Neural progenitor cell (in vitro differentiated cells): ENCODE measurements around the gene KLF4. TPM values are rescaled to one million over a fixed set of nuclear protein-coding genes. Genes with fewer than 3 reads are reported as not detected.

Experiments used
- DNase-seq: peaks from one replicate; pipeline ENCODE4 v3.0.0-alpha.2; 2016; ENCODE audit warnings: low spot score
- H2AFZ ChIP-seq: fragments of 200-600 bp; sonication (generic); replicated peaks from 2 replicates; pipeline ENCODE4 v1.6.1; 2016; ENCODE audit warnings: antibody characterized with exemption
- H3F3A ChIP-seq: fragments of 200-600 bp; sonication (generic); 2 replicates; pipeline ENCODE4 v1.6.1; 2016; ENCODE audit warnings: antibody characterized with exemption, low read depth
- H3K27ac ChIP-seq: fragments of 200-600 bp; sonication (generic); 2 replicates; pipeline ENCODE4 v1.5.1; 2016; ENCODE audit warnings: mild to moderate bottlenecking
- H3K27me3 ChIP-seq: fragments of 200-600 bp; sonication (generic); 2 replicates; pipeline ENCODE4 v1.6.1; 2016; ENCODE audit warnings: mild to moderate bottlenecking, moderate library complexity
- H3K36me3 ChIP-seq: fragments of 200-600 bp; sonication (generic); 2 replicates; pipeline ENCODE4 v1.5.1; 2016
- H3K4me1 ChIP-seq: fragments of 200-600 bp; sonication (generic); 2 replicates; pipeline ENCODE4 v1.6.1; 2016; ENCODE audit warnings: mixed run types
- H3K4me2 ChIP-seq: fragments of 200-600 bp; sonication (generic); 2 replicates; pipeline ENCODE4 v1.6.1; 2016
- H3K4me3 ChIP-seq: fragments of 200-600 bp; sonication (generic); 2 replicates; pipeline ENCODE4 v1.5.1; 2016
- H3K79me2 ChIP-seq: fragments of 200-600 bp; sonication (generic); 2 replicates; pipeline ENCODE4 v1.6.1; 2016; ENCODE audit warnings: low read depth
- H3K9ac ChIP-seq: fragments of 200-600 bp; sonication (generic); 2 replicates; pipeline ENCODE4 v1.6.1; 2016
- H3K9me3 ChIP-seq: fragments of 200-600 bp; sonication (generic); 2 replicates; pipeline ENCODE4 v1.5.1; 2016; ENCODE audit warnings: low read depth
- H4K20me1 ChIP-seq: fragments of 200-600 bp; sonication (generic); 2 replicates; pipeline ENCODE4 v1.6.1; 2016; ENCODE audit warnings: low read depth
- H3K27ac Mint-ChIP-seq: 3 replicates; pipeline ENCODE4 v1.8.0; 2021; ENCODE audit warnings: mixed read lengths
- H3K27me3 Mint-ChIP-seq: 2 replicates; pipeline ENCODE4 v1.8.0; 2022; ENCODE audit warnings: low read depth, mild to moderate bottlenecking, inconsistent platforms, moderate library complexity, mixed read lengths; ENCODE audit not compliant: insufficient read depth
- H3K36me3 Mint-ChIP-seq: 3 replicates; pipeline ENCODE4 v1.8.0; 2021; ENCODE audit warnings: mixed read lengths
- H3K4me1 Mint-ChIP-seq: 3 replicates; pipeline ENCODE4 v1.8.0; 2021; ENCODE audit warnings: mixed read lengths
- H3K4me3 Mint-ChIP-seq: 3 replicates; pipeline ENCODE4 v1.8.0; 2021; ENCODE audit warnings: mild to moderate bottlenecking, moderate library complexity, mixed read lengths
- H3K9me3 Mint-ChIP-seq: 3 replicates; pipeline ENCODE4 v1.8.0; 2020; ENCODE audit warnings: mixed read lengths
- EZH2 ChIP-seq: fragments of 200-600 bp; sonication (generic); IDR thresholded peaks from 2 replicates; pipeline ENCODE4 v1.6.1; 2017; ENCODE audit warnings: antibody characterized with exemption, mild to moderate bottlenecking, moderate library complexity
- EZH2phosphoT487 ChIP-seq: fragments of 200-600 bp; sonication (generic); IDR thresholded peaks from 2 replicates; pipeline ENCODE4 v1.6.1; 2017; ENCODE audit warnings: antibody characterized with exemption
- total RNA-seq: library from RNA; depleted of rRNA; stranded (reverse); fragments of >200 nt; gene quantifications from 2 replicates; pipeline ENCODE4 v1.2.3, GENCODE V29; 2015; ENCODE audit warnings: low replicate concordance
- TF ChIP-seq, protein P1 (sequence below): fragments of 200-600 bp; sonication (generic); IDR thresholded peaks from 2 replicates; pipeline ENCODE4 v1.5.1; 2017; ENCODE audit warnings: antibody characterized with exemption, mild to moderate bottlenecking

Gene KLF4
- total RNA-seq, 1 donor from 2014 or later = 0.51 TPM

DNA sequence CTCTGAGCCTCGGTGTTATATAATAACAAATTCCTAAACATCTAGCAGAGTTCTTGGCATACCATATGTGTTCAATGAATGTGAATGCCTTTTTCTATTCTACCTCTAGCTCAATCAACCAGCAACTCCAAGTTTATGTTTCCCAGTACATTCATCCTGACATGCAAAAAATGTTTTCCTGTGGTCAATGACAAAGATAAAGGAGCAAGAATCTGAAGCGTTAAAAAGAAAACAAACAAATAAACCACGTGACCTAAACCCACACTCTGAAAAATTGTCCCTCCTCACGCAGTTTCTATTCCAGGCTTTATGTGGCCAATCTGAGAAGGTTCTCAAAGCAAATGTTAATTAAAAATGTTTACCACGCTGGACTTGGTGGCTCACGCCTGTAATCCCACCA lies 18.0 kb downstream of the KLF4 start:
- DNase-seq = no peak
- no peak overlapping the region for H3K27ac Mint-ChIP-seq
- Histone ChIP-seq H3K36me3 (no peaks in the 10 kb centered on the region), H2AFZ (no peak overlapping the region), H3K4me1 (peaks cover 16% of the 10 kb centered on the region), H3K4me2 (no peak overlapping the region), H3K9ac (no peak overlapping the region), H4K20me1 (no peaks in the 10 kb centered on the region), H3K27me3 (peaks cover 10% of the 10 kb centered on the region), H3K9me3 (no peaks in the 10 kb centered on the region), H3K79me2 (no peaks in the 10 kb centered on the region), H3K27ac (no peak overlapping the region), H3K4me3 (no peak overlapping the region), H3F3A (peaks cover 19% of the 10 kb centered on the region)
- H3K36me3 Mint-ChIP-seq = no peaks in the 10 kb centered on the region
- no peak for TF ChIP-seq EZH2phosphoT487
- H3K4me1 Mint-ChIP-seq = peaks cover 14% of the 10 kb centered on the region
- no peaks in the 10 kb centered on the region for H3K9me3 Mint-ChIP-seq
- H3K4me3 Mint-ChIP-seq = no peak overlapping the region
- H3K27me3 Mint-ChIP-seq = peaks cover 10% of the 10 kb centered on the region

DNA sequence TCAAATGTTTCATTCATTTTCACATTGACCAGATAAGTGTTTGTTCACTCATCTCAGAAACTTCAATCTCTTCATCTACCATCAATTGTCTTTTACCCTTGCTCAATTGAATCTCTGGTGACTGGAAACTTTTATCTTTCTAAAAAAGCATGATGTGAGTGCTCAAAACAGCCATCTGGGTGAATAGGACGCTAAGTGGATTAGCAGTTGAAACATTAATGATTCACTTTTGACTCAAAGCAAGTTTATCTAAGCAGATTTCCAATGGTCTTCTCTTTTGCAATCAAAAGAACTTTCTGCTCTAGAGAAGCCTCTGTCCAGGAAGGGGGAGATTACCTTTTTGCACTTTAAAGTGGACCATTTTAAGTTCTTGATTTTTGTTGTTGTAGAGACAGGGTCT lies 22.2 kb downstream of the KLF4 start:
- H3K27ac ChIP-seq = no peak overlapping the region
- no peak overlapping the region for H2AFZ ChIP-seq
- H3K36me3 ChIP-seq = no peaks in the 10 kb centered on the region
- H3K9ac ChIP-seq = no peak overlapping the region
- H3K27me3 Mint-ChIP-seq = peaks cover 11% of the 10 kb centered on the region
- TF ChIP-seq, protein P1, sequence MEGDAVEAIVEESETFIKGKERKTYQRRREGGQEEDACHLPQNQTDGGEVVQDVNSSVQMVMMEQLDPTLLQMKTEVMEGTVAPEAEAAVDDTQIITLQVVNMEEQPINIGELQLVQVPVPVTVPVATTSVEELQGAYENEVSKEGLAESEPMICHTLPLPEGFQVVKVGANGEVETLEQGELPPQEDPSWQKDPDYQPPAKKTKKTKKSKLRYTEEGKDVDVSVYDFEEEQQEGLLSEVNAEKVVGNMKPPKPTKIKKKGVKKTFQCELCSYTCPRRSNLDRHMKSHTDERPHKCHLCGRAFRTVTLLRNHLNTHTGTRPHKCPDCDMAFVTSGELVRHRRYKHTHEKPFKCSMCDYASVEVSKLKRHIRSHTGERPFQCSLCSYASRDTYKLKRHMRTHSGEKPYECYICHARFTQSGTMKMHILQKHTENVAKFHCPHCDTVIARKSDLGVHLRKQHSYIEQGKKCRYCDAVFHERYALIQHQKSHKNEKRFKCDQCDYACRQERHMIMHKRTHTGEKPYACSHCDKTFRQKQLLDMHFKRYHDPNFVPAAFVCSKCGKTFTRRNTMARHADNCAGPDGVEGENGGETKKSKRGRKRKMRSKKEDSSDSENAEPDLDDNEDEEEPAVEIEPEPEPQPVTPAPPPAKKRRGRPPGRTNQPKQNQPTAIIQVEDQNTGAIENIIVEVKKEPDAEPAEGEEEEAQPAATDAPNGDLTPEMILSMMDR = no peak
- TF ChIP-seq EZH2 (no peak), EZH2phosphoT487 (no peak)
- no peaks in the 10 kb centered on the region for H4K20me1 ChIP-seq
- H3K79me2 ChIP-seq = no peaks in the 10 kb centered on the region
- H3K9me3 Mint-ChIP-seq = no peaks in the 10 kb centered on the region
- no peaks in the 10 kb centered on the region for H3K9me3 ChIP-seq
- no peak overlapping the region for H3K27ac Mint-ChIP-seq
- H3K4me1 Mint-ChIP-seq = peaks cover 8% of the 10 kb centered on the region
- no peak overlapping the region for H3K4me2 ChIP-seq
- H3K27me3 ChIP-seq = peaks cover 27% of the 10 kb centered on the region
- DNase-seq = no peak
- no peak overlapping the region for H3K4me3 Mint-ChIP-seq
- H3F3A ChIP-seq = peaks cover 5% of the 10 kb centered on the region
- peaks cover 5% of the 10 kb centered on the region for H3K4me1 ChIP-seq
- no peak overlapping the region for H3K4me3 ChIP-seq
- no peaks in the 10 kb centered on the region for H3K36me3 Mint-ChIP-seq

DNA sequence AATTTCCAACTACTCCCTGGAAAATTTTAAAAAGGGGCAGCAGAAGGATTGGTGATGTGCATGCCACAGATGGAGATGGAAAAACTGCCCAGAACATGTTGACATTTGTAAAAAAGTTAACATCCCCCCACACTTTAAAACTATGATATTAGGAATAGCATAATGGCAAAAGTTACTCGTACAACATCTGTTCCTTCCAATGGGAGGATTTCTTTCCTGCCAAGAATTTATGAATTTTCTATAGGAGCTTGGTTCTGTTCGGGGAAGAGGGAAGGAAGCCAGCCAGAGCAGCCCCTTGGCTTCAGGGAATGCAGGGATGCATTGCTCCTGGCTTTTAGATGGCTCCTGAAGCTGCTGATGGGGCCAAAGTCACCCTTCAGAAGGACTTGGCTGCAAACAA lies 22.7 kb downstream of the KLF4 start:
- H3K36me3 ChIP-seq = no peaks in the 10 kb centered on the region
- peak overlapping the region; percentile 85 for H3K4me3 Mint-ChIP-seq
- no peaks in the 10 kb centered on the region for H4K20me1 ChIP-seq
- H3K9me3 ChIP-seq = no peaks in the 10 kb centered on the region
- no peak for DNase-seq
- no peak overlapping the region for H3K27ac ChIP-seq
- H2AFZ ChIP-seq = no peak overlapping the region
- H3K4me2 ChIP-seq = no peak overlapping the region
- H3K27ac Mint-ChIP-seq = no peak overlapping the region
- H3K27me3 ChIP-seq = peaks cover 27% of the 10 kb centered on the region
- peaks cover 3% of the 10 kb centered on the region for H3K4me1 ChIP-seq
- H3K4me1 Mint-ChIP-seq = peaks cover 8% of the 10 kb centered on the region
- no peak overlapping the region for H3K4me3 ChIP-seq
- H3K36me3 Mint-ChIP-seq = no peaks in the 10 kb centered on the region
- H3K9ac ChIP-seq = no peak overlapping the region
- no peak for TF ChIP-seq EZH2phosphoT487
- TF ChIP-seq EZH2 = no peak
- TF ChIP-seq, protein P1 = no peak
- H3F3A ChIP-seq = no peaks in the 10 kb centered on the region
- peaks cover 11% of the 10 kb centered on the region for H3K27me3 Mint-ChIP-seq
- no peaks in the 10 kb centered on the region for H3K9me3 Mint-ChIP-seq
- H3K79me2 ChIP-seq = no peaks in the 10 kb centered on the region

DNA sequence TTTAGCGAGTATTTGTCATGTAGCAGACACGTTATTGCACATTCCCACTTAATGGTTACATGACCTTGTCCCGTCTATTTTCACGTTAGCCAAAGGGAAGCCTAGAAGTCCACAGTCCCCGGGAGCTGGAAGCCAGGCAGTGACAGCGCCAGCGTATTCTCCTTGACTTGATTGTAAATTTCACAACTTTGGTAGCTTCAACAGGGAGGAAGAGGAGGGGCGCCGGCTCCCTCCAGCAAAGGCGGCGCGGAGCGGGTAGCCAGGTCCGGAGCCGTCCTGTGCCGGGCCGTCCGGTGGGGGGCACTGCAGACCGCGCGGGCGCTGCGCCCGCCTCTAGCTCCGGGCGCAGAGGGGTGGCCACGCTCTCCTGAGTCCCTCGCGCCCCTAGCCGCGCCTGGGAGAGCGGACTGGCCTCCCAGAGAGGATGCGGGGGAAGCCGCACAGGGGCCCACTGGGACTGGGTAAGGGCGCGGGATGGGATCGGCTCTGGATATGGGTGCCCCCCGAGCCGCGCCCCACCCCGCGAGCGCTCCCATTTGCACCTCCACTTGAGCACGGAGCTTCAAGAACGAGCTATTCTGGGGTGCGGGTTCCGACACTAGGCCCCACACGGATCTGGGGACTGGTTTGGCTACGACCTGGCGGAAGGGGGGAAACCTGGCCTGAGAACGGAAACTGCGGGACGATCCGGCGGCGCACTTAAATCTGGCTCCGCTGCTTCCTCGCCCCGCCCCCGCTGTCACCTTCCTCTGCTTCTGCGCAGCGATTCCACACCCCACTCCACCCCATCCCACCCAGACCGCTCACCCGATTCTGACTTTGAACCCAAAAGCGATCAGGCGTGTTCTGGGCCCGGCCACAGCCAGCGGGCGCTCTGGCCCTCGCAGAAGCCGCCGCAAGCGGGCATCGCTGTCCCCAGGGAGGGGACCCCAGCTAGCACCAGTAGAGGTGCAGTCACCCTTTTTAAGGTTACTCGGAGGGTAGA lies 23.8 kb downstream of the KLF4 start:
- Histone ChIP-seq H3K79me2 (no peaks in the 10 kb centered on the region), H2AFZ (peak overlapping the region; percentile 96), H3F3A (no peaks in the 10 kb centered on the region), H3K4me3 (peak overlapping the region; percentile 63), H3K36me3 (no peaks in the 10 kb centered on the region), H3K4me2 (peak overlapping the region; percentile 93), H3K27me3 (peaks cover 27% of the 10 kb centered on the region), H3K4me1 (peaks cover 3% of the 10 kb centered on the region), H3K9me3 (no peaks in the 10 kb centered on the region), H4K20me1 (no peaks in the 10 kb centered on the region), H3K9ac (no peak overlapping the region), H3K27ac (no peak overlapping the region)
- TF ChIP-seq, protein P1 = peak; percentile 77
- TF ChIP-seq EZH2 = peak; percentile 48
- TF ChIP-seq EZH2phosphoT487 = peak; percentile 18
- no peak overlapping the region for H3K27ac Mint-ChIP-seq
- peaks cover 5% of the 10 kb centered on the region for H3K4me1 Mint-ChIP-seq
- no peaks in the 10 kb centered on the region for H3K9me3 Mint-ChIP-seq
- peaks cover 11% of the 10 kb centered on the region for H3K27me3 Mint-ChIP-seq
- peak; percentile 89 for DNase-seq
- H3K4me3 Mint-ChIP-seq = peak overlapping the region; percentile 85
- H3K36me3 Mint-ChIP-seq = no peaks in the 10 kb centered on the region
